Gastrocnemius medialis (tissue), 4 donors: ENCODE measurements around the gene CDH20. TPM values are rescaled to one million over a fixed set of nuclear protein-coding genes. Genes with fewer than 3 reads are reported as not detected.

Source experiments
- ATAC-seq, 2 donors: fragments of 150-250 bp; one replicate each; pipeline ENCODE4 v1.9.1; 2016
- DNase-seq, 2 donors: peaks; one replicate each; pipeline ENCODE4 v3.0.0-alpha.2; 2019
- H3K27ac ChIP-seq, 4 donors: fragments of 200-600 bp; sonication (generic); 1 replicate in 1 of 4; 2 replicates in 3 of 4; pipeline ENCODE4 v1.5.1; 2016 to 2018; ENCODE audit warnings: mild to moderate bottlenecking in 2 of 4, moderate library complexity in 1 of 4
- H3K27me3 ChIP-seq, 3 donors: fragments of 200-600 bp; sonication (generic) in 2 of 3; 1 replicate in 1 of 3; 2 replicates in 2 of 3; pipeline versions ENCODE4 v1.5.1 to v1.6.0; 2016 to 2019; ENCODE audit warnings: mild to moderate bottlenecking in 1 of 3, moderate library complexity in 1 of 3
- H3K36me3 ChIP-seq, 2 donors: fragments of 200-600 bp; sonication (generic) in 1 of 2; one replicate each; pipeline ENCODE4 v1.5.1; 2017 to 2018
- H3K4me1 ChIP-seq, 2 donors: fragments of 200-600 bp; sonication (generic) in 1 of 2; one replicate each; pipeline ENCODE4 v1.5.1; 2016 to 2017; ENCODE audit warnings: mild to moderate bottlenecking in 2 of 2
- H3K4me3 ChIP-seq, 4 donors: fragments of 200-600 bp; sonication (generic) in 3 of 4; 1 replicate in 1 of 4; 2 replicates in 3 of 4; pipeline ENCODE4 v1.5.1; 2016 to 2019; ENCODE audit warnings: mild to moderate bottlenecking in 2 of 4
- H3K9me3 ChIP-seq, 3 donors: fragments of 200-600 bp; sonication (generic) in 2 of 3; 1 replicate in 1 of 3; 2 replicates in 2 of 3; pipeline ENCODE4 v1.5.1; 2016 to 2019
- CTCF ChIP-seq, 5 experiments: fragments of 450-650 bp in 3 of 5; fragments of 200-600 bp in 2 of 5; sonication (generic) in 2 of 5; IDR thresholded peaks in 4 of 5; conservative IDR thresholded peaks in 1 of 5; 1 replicate in 4 of 5; 2 replicates in 1 of 5; pipeline ENCODE4 v1.5.1; 2016 to 2019; ENCODE audit warnings: antibody characterized with exemption in 5 of 5, mild to moderate bottlenecking in 3 of 5, moderate library complexity in 3 of 5
- POLR2A ChIP-seq, 2 donors: fragments of 450-650 bp; IDR thresholded peaks; one replicate each; pipeline ENCODE4 v1.6.1; 2017; ENCODE audit warnings: antibody characterized with exemption in 2 of 2, mild to moderate bottlenecking in 2 of 2, moderate library complexity in 2 of 2
- in situ Hi-C, 4 donors: fragments of 200-750 bp; cut with MboI; loops; one replicate each; pipeline versions ENCODE4 v1.15.0 to v1.8.0; 2017; ENCODE audit warnings: low sequenced_read_pairs in 4 of 4
- intact Hi-C: fragments of 100-400 bp; cut with DNase I; formaldehyde crosslinking; loops from one replicate; pipeline ENCODE4 v1.15.1; 2023; ENCODE audit warnings: low total_unique reads
- total RNA-seq, 4 donors: library from RNA; depleted of rRNA; stranded (reverse); fragments of >200 nt; gene quantifications; one replicate each; pipeline versions ENCODE4 v1.1.0 to v1.2.3, GENCODE V29; 2016

Gene CDH20
- total RNA-seq, 4 donors from 2014 or later: 0.51 to 19.6 (median 3.9) TPM

- Histone ChIP-seq H3K4me1 (peaks cover 8 to 17% of the 10 kb centered on the region in 2 donors), H3K4me3 (no peak overlapping the region), H3K27ac (peak overlapping the region in 1 of 4 donors; percentile 32), H3K9me3 (no peaks in the 10 kb centered on the region), H3K27me3 (no peaks in the 10 kb centered on the region), H3K36me3 (no peaks in the 10 kb centered on the region)
- DNase-seq (no peak), ATAC-seq (peak in 1 of 2 donors; percentile 5)
- in situ Hi-C loops (loop anchor here (10.0 to 25.0 kb wide), 4 partner anchors 308 to 558 kb away; partner anchors contain the start of gene RNF152 (in 2 of the 4)), intact Hi-C loops (no loop called here)
- no peak for TF ChIP-seq POLR2A (IDR thresholded peaks at IDR 0.05)
- no peak for TF ChIP-seq CTCF (IDR thresholded peaks at IDR 0.05 in 4 of 5, conservative IDR thresholded peaks at IDR 0.05 in 1 of 5)
Observed at GRCh38 chr18:61578846-61579245, 245.6 kb downstream of the CDH20 start.

- Histone ChIP-seq H3K9me3 (no peaks in the 10 kb centered on the region), H3K36me3 (no peaks in the 10 kb centered on the region), H3K27me3 (no peaks in the 10 kb centered on the region), H3K4me3 (no peak overlapping the region), H3K4me1 (peaks cover 8 to 17% of the 10 kb centered on the region in 2 donors), H3K27ac (no peak overlapping the region)
- in situ Hi-C loops (loop anchor here (10.0 to 25.0 kb wide), 4 partner anchors 308 to 558 kb away; partner anchors contain the start of gene RNF152 (in 2 of the 4)), intact Hi-C loops (no loop called here)
- ATAC-seq (no peak), DNase-seq (no peak)
- no peak for TF ChIP-seq POLR2A (IDR thresholded peaks at IDR 0.05)
- no peak for TF ChIP-seq CTCF (IDR thresholded peaks at IDR 0.05 in 4 of 5, conservative IDR thresholded peaks at IDR 0.05 in 1 of 5)
Observed at GRCh38 chr18:61579581-61579980, 246.4 kb downstream of the CDH20 start.

- in situ Hi-C loops: loop anchor here (25.0 kb wide), 2 partner anchors 307 to 557 kb away; partner anchors contain the start of gene RNF152 (in 2 of the 4)
- no peak for ATAC-seq
- H3K4me1 ChIP-seq: peaks cover 8 to 17% of the 10 kb centered on the region in 2 donors
- DNase-seq: no peak
- no peaks in the 10 kb centered on the region for H3K27me3 ChIP-seq
- H3K4me3 ChIP-seq: no peak overlapping the region
- intact Hi-C loops: loop anchor here (10.0 kb wide), 1 partner anchor 165 kb away; no protein-coding TSS in a partner anchor
- TF ChIP-seq POLR2A (IDR thresholded peaks at IDR 0.05): no peak
- no peak for TF ChIP-seq CTCF (IDR thresholded peaks at IDR 0.05 in 4 of 5, conservative IDR thresholded peaks at IDR 0.05 in 1 of 5)
- no peak overlapping the region for H3K27ac ChIP-seq
- H3K36me3 ChIP-seq: no peaks in the 10 kb centered on the region
- no peaks in the 10 kb centered on the region for H3K9me3 ChIP-seq
Observed at GRCh38 chr18:61580046-61580445, 246.8 kb downstream of the CDH20 start.

- DNase-seq (peak; percentile 24 to 43), ATAC-seq (peak; percentile 75 to 83)
- in situ Hi-C loops: loop anchor here (25.0 kb wide), 2 partner anchors 306 to 556 kb away; partner anchors contain the start of gene RNF152 (in 2 of the 4)
- H3K36me3 ChIP-seq: no peaks in the 10 kb centered on the region
- peaks cover 8 to 17% of the 10 kb centered on the region in 2 donors for H3K4me1 ChIP-seq
- intact Hi-C loops: loop anchor here (1.0 to 10.0 kb wide), 3 partner anchors 163 to 550 kb away; no protein-coding TSS in a partner anchor
- TF ChIP-seq CTCF (IDR thresholded peaks at IDR 0.05 in 4 of 5, conservative IDR thresholded peaks at IDR 0.05 in 1 of 5): peak; percentile 70 to 97 (median 88)
- no peak for TF ChIP-seq POLR2A (IDR thresholded peaks at IDR 0.05)
- no peaks in the 10 kb centered on the region for H3K9me3 ChIP-seq
- peak overlapping the region; percentile 37 to 69 (median 54) for H3K27ac ChIP-seq
- peak overlapping the region; percentile 43 to 53 (median 45) for H3K4me3 ChIP-seq
- no peaks in the 10 kb centered on the region for H3K27me3 ChIP-seq
Observed at GRCh38 chr18:61581578-61582201, 248.5 kb downstream of the CDH20 start.
